HG02623 (cell line): ENCODE measurements around the gene SPANXN5.
"Not testable (repeated sequence)": the region's sequence is repeated elsewhere in the genome, so short reads cannot be mapped to it uniquely, and the experiment has no call there.

ENCODE experiments used
- ATAC-seq: cut with Tn5 transposase; IDR thresholded peaks from one replicate; pipeline ENCODE4 v1.9.1; 2021; ENCODE audit warnings: moderate library complexity; ENCODE audit not compliant: unreplicated experiment

The SPANXN5 gene, protein sequence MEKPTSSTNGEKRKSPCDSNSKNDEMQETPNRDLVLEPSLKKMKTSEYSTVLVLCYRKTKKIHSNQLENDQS

DNA sequence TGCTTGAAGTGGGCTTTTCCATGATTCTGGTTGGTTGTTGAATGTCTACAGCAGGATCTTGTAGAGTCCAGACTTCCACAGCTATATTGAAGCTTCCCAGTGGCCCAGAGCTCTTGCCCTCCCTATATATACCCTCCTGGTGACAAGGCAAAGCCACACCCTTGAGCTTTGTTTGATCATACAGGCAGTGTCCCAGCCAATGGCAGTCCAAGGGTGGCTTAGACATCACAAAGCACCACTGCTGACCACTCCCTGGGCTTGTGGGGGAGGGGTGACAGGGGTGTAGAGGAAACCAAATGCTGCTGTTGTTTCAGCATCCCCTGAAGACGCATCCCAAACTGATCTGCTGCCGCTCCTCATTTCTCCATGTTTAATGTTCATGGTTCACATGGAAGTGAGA is at the start of gene SPANXN5:
Gene SPANXN5 (minus strand): TSS at position 101 of the 400 bp plus-strand sequence. CDS start 79 bp downstream, at position 22.
- ATAC-seq = not testable (repeated sequence)

DNA sequence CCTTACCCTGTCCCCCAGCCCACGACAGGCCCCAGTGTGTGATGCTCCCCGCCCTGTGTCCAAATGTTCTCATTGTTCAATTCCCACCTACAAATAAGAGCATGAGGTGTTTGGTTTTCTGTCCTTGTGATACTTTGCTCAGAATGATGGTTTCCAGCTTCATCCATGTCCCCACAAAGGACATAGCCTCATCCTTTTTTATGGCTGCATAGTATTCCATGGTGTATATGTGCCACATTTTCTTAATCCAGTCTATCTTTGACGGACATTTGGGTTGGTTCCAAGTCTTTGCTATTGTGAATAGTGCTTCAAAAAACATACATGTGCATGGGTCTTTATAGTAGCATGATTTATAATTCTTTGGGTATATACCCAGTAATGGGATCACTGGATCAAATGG is 46.4 kb upstream of the SPANXN5 start:
- ATAC-seq = not testable (repeated sequence)

DNA sequence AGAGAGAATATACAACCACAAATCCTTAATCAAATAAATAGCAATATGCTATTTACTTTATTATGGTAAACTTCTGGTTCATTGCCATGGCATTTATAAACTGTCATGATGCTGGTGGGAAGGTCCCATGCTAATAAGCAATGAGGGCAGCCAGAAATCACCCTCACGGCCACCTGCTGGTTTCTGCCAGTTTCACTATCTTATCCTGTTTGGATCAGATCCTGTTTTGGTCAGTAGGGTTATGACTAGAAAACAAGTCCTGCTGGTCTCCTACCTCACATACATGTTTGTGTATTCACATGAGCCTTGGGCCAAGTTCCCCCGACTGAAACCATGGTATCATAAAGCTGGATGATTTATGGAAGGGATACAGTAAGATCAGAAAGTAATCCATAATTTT is 41.9 kb upstream of the SPANXN5 start:
- ATAC-seq = no peak

GRCh38 chrX:52830551-52830950 is 33.3 kb upstream of the SPANXN5 start:
- ATAC-seq = no peak

DNA sequence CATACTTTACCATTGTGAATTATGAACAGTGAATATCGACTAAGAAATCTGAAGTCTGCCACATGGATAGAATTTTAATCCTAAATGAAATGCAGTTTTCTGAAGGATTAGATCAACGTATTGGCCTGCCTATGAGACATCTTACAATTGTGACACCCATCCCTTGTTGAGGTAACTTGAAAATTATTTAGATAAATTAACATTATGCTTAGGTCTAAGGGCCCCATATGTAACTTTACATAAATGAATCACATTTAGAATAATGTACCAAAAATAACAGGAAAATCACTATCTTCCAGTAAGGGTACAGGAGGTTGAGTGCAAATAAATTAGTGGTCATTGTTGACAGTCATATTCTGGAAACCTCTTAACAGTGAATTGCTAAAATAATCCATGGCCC is 27.4 kb upstream of the SPANXN5 start:
- ATAC-seq = no peak

- no peak for ATAC-seq
Observed at GRCh38 chrX:52821079-52821760, 24.0 kb upstream of the SPANXN5 start.

DNA sequence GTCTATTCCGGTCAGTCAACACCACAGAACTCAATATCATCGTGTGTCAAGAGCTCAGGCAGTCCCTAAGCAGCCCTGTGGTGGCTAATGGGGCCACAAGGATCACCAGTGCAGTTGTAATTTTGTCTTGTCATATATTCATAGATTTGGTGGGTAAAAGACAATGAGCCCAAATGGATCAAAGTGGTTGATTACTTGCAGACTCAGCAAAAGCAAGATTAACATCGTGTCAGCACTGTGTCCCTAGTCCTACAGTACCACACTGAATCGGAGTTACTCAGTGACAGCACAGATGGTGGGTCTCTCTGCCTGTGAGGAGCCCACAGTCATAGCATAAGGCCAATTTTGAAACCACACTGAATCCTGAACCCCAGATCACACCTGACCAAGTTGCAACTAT is 22.6 kb upstream of the SPANXN5 start:
- no peak for ATAC-seq

DNA sequence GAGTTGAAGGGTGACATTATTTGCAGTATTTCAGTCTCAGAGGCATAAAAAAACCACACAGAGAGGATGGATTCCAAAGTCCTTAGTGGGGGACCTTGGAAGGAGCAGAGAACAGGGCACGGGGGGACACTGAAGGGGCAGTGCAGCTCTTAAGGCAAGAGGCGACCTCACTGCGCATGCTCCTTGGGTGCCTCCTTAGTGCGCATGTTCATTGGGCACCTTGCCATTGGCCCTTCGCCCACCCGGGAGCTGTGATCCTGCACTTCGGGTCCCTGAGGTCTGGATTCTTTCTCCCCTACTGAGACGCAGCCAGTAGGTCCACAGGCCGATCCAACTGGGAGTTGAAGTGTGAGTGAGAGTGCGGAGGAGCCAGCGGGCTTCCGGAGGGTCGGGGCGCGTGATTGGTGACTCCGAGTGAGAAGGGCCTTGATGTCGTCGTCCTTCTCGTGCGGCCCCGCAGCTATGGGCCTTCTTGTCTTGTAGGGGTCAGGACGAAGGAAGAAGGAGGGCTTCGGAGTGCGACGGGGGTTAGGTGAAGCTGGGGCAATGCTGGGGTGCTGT is 13.9 kb upstream of the SPANXN5 start, which contains the start of gene XAGE5:
Gene XAGE5 (plus strand): TSS at position 223 of the 561 bp plus-strand sequence. CDS start 1,280 bp downstream, outside the sequence.
- no peak for ATAC-seq

DNA sequence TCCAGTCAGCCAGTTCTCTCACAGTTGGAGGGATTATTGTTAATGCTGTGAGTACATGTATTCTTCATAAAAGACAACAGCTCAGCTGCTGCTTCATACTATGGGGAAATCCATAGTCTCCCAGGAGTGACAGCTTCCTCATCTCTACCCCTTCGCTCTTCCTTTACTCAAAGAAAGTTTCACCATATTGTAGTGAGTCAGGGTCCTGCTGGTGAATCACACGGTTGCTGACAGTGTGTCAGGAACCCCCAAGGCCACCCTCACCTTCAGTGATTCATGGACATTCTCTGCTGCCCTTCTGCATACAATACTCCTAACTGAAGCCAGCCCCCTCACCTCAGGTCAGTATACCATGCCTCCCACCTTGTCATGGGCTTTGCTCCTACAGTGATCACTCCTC is 7.6 kb upstream of the SPANXN5 start:
- not testable (repeated sequence) for ATAC-seq

DNA sequence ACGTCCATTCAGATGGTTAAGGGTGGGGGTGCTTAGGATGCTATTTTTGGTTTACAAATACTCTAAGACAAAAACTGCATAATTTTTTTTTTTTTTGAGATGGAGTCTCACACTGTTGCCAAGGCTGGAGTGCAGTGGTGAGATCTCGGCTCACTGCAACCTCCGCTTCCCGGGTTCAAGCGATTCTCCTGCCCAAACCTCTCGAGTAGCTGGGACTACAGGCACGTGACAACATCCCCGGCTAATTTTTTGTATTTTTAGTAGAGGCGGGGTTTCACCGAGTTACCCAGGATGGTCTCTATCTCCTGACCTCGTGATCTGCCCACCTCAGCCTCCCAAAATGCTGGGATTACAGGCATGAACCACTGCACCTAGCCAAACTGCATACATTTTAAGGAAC is 23.7 kb downstream of the SPANXN5 start:
- not testable (repeated sequence) for ATAC-seq

GRCh38 chrX:52765983-52766382 is 31.2 kb downstream of the SPANXN5 start:
- not testable (repeated sequence) for ATAC-seq

DNA sequence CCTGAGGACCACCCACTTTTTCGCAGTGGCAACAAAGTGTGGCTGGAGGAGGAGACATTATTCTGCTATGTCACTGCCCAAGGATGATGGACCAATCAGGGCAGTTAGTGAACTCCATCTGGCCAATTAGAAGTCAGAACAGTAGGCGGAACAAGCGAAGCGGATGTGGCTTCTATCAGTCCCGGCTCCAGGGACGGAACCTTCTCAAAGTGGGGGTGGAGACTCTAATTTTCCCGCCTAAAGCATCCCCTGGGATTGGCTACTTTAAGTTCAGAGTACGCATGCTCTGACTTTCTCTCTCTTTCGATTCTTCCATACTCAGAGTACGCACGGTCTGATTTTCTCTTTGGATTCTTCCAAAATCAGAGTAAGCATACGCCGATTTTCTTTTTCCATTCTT is 46.3 kb downstream of the SPANXN5 start, which contains the start of gene SSX2B:
Gene SSX2B (plus strand): TSS at position 301 of the 400 bp plus-strand sequence. CDS start 1,429 bp downstream, outside the sequence.
- not testable (repeated sequence) for ATAC-seq
